Large intestine (tissue), 12 donors: ENCODE measurements around the gene YPEL4. TPM values are rescaled to one million over a fixed set of nuclear protein-coding genes. Genes with fewer than 3 reads are reported as not detected.
"Not testable (repeated sequence)": the region's sequence is repeated elsewhere in the genome, so short reads cannot be mapped to it uniquely, and the experiment has no call there.

Experiments used
- DNase-seq, 2 donors: peaks; one replicate each; pipeline versions ENCODE4 v3.0.0 to v3.0.0-alpha.2; 2013
- H3K27ac ChIP-seq: one replicate; pipeline ENCODE4 v1.5.1; 2013; ENCODE audit warnings: low read length
- H3K27me3 ChIP-seq: 2 replicates; pipeline ENCODE4 v1.6.1; 2013; ENCODE audit warnings: low read length; ENCODE audit not compliant: control insufficient read depth, insufficient read depth
- H3K36me3 ChIP-seq: 2 replicates; pipeline ENCODE4 v1.6.1; 2013; ENCODE audit warnings: low read length; ENCODE audit not compliant: control insufficient read depth, insufficient read depth
- H3K4me1 ChIP-seq: one replicate; pipeline ENCODE4 v1.6.1; 2013; ENCODE audit warnings: low read length; ENCODE audit not compliant: control insufficient read depth, insufficient read depth
- H3K4me3 ChIP-seq: one replicate; pipeline ENCODE4 v1.5.1; 2013; ENCODE audit warnings: low read length
- H3K9me3 ChIP-seq: one replicate; pipeline ENCODE4 v1.6.1; 2013; ENCODE audit warnings: mild to moderate bottlenecking, low read depth, low read length, moderate library complexity; ENCODE audit not compliant: control insufficient read depth
- WGBS: methylation state at CpG from one replicate; pipeline ENCODE4 v1.1.5; 2013; ENCODE audit warnings: low lambda C conversion rate; ENCODE audit not compliant: insufficient coverage; 5-methylcytosine and 5-hydroxymethylcytosine counted together
- long read RNA-seq, 11 donors: transcript quantifications; one replicate each; lab custom pipeline, GENCODE V29; 2026
- polyA plus RNA-seq: library from polyadenylated mRNA; unstranded; fragments of 120-200 nt; gene quantifications from one replicate; pipeline ENCODE4 v1.2.1, GENCODE V29; 2013

YPEL4 gene
- 2.6 TPM for polyA plus RNA-seq
- long read RNA-seq, donor 1, partial matches to known transcripts = 0 of 1 reads
- long read RNA-seq, donor 1, other reads (novel, unspliced or antisense) = 0 of 1 reads
- long read RNA-seq, donor 2 = 0 reads
- long read RNA-seq, donor 3 = 0 reads
- long read RNA-seq, donor 4 = 0 reads
- long read RNA-seq, donor 5 = 0 reads
- long read RNA-seq, donor 6 = 0 reads
- long read RNA-seq, donor 7 = 0 reads
- long read RNA-seq, donor 8, partial matches to known transcripts = 0 of 1 reads
- long read RNA-seq, donor 8, other reads (novel, unspliced or antisense) = 0 of 1 reads
- long read RNA-seq, donor 9 = 0 reads
- long read RNA-seq, donor 10 = 0 reads
- long read RNA-seq, donor 11, partial matches to known transcripts = 0 of 1 reads
- long read RNA-seq, donor 11, other reads (novel, unspliced or antisense) = 0 of 1 reads

DNA sequence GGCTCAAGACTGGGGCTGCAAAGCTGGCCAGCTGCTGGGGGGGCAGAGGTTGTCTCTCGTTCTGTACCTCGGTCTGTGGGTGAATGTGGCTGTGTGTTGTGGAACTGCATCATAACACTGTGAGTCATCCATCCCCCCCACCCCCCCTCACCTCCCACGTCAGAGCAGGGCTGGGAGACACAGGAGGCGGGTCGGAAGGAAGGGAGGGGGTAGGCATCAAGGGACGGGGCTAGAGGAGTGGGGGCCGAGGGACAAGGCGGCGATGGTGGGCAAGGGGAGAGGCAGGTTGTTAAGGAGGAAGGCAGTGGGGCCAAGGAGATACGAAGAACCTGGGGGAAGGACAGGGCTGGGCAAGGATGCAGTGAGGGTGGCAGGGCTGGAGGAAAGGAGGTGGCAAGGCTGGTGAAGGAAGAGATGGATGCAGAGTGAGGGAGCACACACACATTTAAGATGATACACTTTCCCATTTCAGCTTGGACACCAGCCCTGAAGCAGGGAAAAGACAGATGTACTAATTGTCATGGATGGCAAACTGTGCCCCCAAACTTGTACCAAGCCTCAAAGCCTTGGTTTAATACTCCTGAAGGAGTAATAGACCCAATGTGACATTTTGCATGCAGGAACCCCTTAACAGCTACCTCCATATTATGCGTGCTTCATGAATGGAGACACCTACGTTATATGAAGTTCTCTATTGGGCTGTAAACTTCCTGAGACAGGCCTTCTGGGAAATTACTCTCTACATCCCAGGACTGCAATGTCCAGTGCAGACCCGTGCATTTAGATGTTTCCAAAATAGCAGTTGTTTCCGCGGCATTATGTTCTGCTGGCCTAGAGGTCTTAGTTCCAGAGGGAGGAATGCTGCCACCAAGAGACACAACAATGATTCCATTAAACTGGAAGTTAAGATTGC lies at the start of gene YPEL4:
Gene YPEL4 (minus strand): TSS at position 87 of the 913 bp plus-strand sequence. CDS start 2,805 bp downstream, outside the sequence.
- Histone ChIP-seq H3K4me1 (peaks cover 31% of the 10 kb centered on the region), H3K9me3 (no peaks in the 10 kb centered on the region), H3K27me3 (peaks cover 70% of the 10 kb centered on the region), H3K27ac (peak within 1 kb of the TSS; percentile 10), H3K4me3 (peak within 1 kb of the TSS; percentile 27), H3K36me3 (no peaks in the 10 kb centered on the region)
- 0% methylated on average over 3 of the region's 15 CpGs for WGBS
- peak; percentile 54 to 56 for DNase-seq

GRCh38 chr11:57698843-57699365 lies 49.2 kb upstream of the YPEL4 start:
- H3K27ac ChIP-seq = no peak overlapping the region
- H3K9me3 ChIP-seq = no peaks in the 10 kb centered on the region
- no CpG with 5 or more reads among the region's 18 CpGs for WGBS
- no peak for DNase-seq
- no peaks in the 10 kb centered on the region for H3K4me1 ChIP-seq
- peaks cover 76% of the 10 kb centered on the region for H3K36me3 ChIP-seq
- no peaks in the 10 kb centered on the region for H3K27me3 ChIP-seq
- no peak overlapping the region for H3K4me3 ChIP-seq

DNA sequence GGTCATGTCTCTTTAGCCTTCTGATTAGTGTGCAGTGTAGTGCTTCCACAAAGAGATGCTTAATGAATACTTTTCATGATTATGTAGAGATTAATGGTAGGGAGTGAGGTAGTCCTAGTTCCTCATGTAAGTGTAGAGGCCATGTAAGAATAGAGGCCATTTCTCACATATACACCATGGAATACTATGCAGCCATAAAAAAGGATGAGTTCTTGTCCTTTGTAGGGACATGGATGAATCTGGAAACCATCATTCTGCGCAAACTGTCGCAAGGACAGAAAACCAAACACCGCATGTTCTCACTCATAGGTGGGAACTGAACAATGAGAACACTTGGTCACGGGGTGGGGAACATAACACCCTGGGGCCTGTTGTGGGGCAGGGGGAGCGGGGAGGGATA lies 40.8 kb upstream of the YPEL4 start:
- H3K4me3 ChIP-seq, H3K27me3 ChIP-seq, H3K27ac ChIP-seq, H3K4me1 ChIP-seq, DNase-seq, H3K9me3 ChIP-seq: not testable (repeated sequence)
- peaks cover 74% of the 10 kb centered on the region for H3K36me3 ChIP-seq
- 100% methylated on average over 1 of the region's 5 CpGs for WGBS

DNA sequence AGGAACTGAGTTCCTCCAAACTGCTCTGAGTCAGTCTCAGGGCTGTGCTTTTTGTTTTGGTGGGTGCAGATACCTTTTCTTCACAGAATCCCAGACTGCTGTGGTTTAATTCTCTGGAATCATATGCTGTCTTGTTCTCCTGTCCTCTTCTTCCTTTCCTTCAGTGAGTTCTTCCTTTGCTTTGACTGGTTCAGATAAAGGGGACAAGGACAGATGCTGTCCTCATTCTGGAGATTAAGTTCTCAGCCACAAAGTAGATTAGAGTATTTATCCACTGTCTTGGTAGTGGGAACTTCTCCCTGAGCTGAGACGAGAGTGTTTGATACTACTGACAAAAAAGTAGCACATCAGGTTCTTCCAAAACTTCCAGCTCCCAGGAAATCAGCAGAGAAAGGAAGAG lies 31.5 kb upstream of the YPEL4 start:
- no peak overlapping the region for H3K27ac ChIP-seq
- WGBS = no CpG with 5 or more reads among the region's 1 CpG
- no peak overlapping the region for H3K4me3 ChIP-seq
- H3K27me3 ChIP-seq = no peaks in the 10 kb centered on the region
- no peak for DNase-seq
- H3K4me1 ChIP-seq = no peaks in the 10 kb centered on the region
- H3K36me3 ChIP-seq = peaks cover 71% of the 10 kb centered on the region
- no peaks in the 10 kb centered on the region for H3K9me3 ChIP-seq

- H3K27me3 ChIP-seq = no peaks in the 10 kb centered on the region
- DNase-seq = no peak
- 60% methylated on average over 1 of the region's 2 CpGs for WGBS
- peaks cover 74% of the 10 kb centered on the region for H3K36me3 ChIP-seq
- no peaks in the 10 kb centered on the region for H3K9me3 ChIP-seq
- H3K4me1 ChIP-seq = no peaks in the 10 kb centered on the region
- H3K4me3 ChIP-seq = no peak overlapping the region
- H3K27ac ChIP-seq = no peak overlapping the region
Measured at GRCh38 chr11:57680552-57680874, 30.8 kb upstream of the YPEL4 start.

DNA sequence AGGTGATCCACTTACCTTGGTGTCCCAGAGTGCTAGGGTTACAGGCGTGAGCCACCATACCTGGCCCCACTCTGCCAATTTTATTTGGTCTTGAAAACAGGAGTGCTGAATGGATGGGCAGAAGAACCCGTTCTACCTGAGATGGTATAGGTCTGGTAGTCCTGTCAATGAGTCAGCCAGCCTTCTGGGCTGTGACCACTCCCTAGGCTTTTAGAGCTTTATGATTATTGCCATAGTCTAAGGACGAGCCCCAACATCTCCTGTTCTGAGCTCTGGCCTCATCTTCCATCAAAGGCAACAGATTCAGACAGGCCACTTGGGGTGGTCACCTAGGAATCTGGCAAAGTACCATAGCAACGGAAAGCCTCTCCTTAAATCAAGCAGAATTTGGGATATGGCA lies 29.7 kb upstream of the YPEL4 start:
- no peaks in the 10 kb centered on the region for H3K9me3 ChIP-seq
- H3K27me3 ChIP-seq = no peaks in the 10 kb centered on the region
- no peak overlapping the region for H3K27ac ChIP-seq
- H3K4me1 ChIP-seq = no peaks in the 10 kb centered on the region
- DNase-seq = no peak
- no CpG with 5 or more reads among the region's 4 CpGs for WGBS
- H3K36me3 ChIP-seq = peaks cover 71% of the 10 kb centered on the region
- no peak overlapping the region for H3K4me3 ChIP-seq

DNA sequence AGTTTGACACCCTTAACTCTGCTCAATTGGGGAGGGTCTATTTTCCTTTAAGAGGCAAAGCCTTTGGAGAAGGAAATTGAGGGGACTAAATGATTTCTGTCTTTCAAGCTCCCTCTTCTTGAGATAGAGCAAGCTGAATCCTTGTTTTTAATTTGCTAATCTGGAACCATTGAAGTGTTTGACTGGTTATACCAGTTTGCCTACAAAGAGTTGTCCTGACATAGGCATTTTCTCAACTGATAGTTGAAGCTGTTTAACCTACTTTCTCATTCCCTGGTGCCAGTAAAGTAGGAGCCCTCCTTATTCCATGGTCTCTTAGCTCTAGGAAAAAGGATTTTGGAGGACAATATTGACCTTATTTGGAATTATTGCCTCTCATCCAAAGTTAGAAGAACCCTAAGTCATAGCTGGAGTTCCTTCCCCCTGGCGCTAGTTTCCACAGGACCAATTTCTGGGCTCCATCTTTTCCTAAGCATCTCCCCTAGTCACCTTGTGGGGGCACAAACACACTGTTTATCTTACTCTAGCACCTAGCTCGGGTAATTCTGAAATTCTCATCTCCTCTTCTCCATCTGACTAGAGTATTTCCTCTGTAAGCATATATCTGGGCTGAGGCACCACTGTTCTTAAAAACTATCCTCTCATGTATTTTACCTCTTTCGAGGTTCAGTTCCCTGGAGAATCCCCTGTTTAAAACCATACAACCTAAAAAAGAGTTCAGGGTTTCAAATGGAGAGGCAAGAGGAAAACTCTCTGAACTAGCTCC lies 25.6 kb upstream of the YPEL4 start:
- no peaks in the 10 kb centered on the region for H3K4me1 ChIP-seq

DNA sequence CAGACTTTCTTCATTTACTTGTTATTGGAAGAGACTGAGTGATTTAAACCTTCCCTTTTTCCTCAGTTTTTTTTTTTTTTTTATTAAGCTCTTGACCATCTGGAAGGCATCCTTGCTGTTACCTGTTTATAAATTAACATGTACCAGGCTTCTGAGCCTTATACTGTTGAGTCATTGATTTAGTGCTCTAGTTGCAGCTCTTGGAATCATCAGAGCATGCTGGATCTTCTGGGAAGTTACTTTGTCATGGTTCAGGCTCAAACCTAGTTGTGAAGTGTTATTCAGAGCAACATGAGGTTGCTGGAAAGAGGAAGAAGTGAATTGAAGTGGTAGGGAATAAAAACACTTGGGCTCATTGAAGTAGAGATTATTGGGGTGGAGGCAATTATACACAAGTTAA lies 24.5 kb upstream of the YPEL4 start:
- Histone ChIP-seq H3K36me3 (peaks cover 61% of the 10 kb centered on the region), H3K27ac (no peak overlapping the region), H3K27me3 (no peaks in the 10 kb centered on the region), H3K9me3 (no peaks in the 10 kb centered on the region), H3K4me1 (peaks cover 4% of the 10 kb centered on the region), H3K4me3 (no peak overlapping the region)
- no peak for DNase-seq

More for the DNA sequence above, 25.6 kb upstream of the YPEL4 start:
- Histone ChIP-seq H3K27ac (no peak overlapping the region), H3K36me3 (peaks cover 71% of the 10 kb centered on the region), H3K4me3 (no peak overlapping the region), H3K27me3 (no peaks in the 10 kb centered on the region), H3K9me3 (no peaks in the 10 kb centered on the region)
- WGBS = 80% methylated on average over 1 of the region's 3 CpGs
- no peak for DNase-seq

GRCh38 chr11:57668434-57668782 lies 18.7 kb upstream of the YPEL4 start:
- Histone ChIP-seq H3K4me1 (peaks cover 7% of the 10 kb centered on the region), H3K27me3 (no peaks in the 10 kb centered on the region), H3K36me3 (peaks cover 22% of the 10 kb centered on the region), H3K9me3 (no peaks in the 10 kb centered on the region), H3K4me3 (peak overlapping the region; percentile 97), H3K27ac (peak overlapping the region; percentile 95)
- DNase-seq = peak in 1 of 2 donors; percentile 50
- 0% methylated on average over 5 of the region's 31 CpGs for WGBS
